ENCODE measurements around the gene CA5A.
A peak's percentile ranks its signal among the peaks of the same experiment; 100 is the strongest.

Gene CA5A

DNA sequence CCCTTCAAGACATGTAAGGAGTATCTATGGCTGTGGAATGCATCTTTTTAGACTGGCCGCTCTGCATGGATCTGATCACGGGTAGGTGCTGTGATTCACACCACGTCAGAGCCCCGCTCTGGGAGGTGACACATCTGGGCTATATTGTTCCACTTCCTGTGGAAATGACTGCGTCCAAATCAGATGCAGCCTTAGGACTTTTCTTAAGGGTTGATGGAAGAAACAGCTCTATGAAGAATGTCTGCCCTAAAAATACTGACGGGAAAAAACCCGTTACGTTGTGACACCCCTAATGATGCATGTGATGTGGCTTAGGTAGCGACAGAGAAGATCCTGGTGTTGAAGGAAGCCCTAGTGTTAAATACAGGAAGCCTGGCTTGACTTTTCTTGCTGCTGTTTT is 27.1 kb upstream of the CA5A start:
- peak; percentile 74 to 87 (median 78) for DNase-seq

- no peak for DNase-seq
Measured at GRCh38 chr16:87961623-87962022, 25.3 kb upstream of the CA5A start.

DNA sequence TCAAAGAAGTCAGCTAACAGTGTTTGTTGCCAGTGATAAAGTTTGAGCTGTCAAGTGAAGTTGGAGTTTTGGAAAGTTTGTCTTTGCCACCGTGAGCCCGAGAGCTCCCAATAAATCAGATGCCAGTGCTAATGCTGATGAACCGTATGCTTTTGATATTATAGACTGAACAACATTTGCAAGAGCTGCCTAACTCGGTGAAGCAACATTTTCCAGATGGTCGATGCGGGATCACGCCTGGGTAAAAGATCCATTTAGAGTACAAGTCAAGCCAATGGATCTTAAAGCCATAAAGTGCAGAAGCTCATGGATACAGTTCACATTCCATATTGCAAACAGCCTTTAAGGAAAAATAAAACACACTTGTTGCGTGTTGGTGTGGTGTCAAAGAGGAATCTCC is 24.5 kb upstream of the CA5A start:
- DNase-seq, result no peak

GRCh38 chr16:87960296-87960695 is 24.0 kb upstream of the CA5A start:
- no peak for DNase-seq

DNA sequence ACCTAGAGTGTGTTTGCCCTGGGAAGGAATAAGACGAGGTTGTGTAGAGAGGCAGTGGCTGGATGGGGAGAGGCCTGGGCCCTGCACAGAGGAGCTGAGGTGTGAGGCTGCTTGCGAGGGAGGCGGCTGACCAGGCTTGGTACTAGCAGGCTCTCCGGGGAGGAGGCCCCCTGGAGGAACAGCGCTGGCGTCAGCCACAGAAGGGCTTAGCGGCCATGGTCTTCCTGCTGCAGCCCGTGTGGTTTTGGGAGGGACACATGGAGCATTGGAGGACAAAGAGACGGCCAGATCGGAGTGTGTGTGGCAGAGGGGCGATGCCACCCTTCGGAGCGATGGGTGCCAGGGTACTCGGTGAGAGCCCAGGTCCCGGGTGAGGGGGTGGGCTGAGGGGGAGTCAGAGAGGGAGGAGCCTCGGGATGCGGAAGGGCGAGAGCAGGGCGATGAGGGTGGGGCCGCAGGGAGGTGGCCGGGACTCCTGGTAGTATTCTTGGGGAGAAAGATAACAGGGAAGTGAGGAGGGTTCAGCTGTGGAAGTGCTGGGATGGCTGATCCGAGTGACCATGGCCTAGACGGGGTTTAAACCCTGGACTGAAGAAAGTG is 23.2 kb upstream of the CA5A start:
- DNase-seq, result peak; percentile 27 to 72 (median 57)

DNA sequence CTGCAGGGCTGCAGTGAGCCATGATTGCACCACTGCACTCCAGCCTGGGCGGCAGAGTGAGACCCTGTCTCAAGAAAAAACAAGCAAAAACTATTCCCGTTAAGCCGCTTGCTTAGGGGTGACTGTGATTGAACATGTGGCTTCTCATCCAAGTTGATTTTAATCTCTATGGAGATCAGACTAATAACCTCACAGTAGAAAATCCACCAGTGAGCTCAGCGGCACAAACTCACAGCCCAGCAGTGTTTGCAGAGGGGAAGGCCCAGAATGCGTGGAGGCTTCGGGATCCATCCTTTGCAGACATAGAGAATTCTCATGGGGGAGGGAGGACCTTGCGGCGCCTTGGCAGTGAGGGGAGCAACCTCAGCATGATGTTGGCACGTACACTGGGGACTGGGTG is 22.3 kb upstream of the CA5A start:
- no peak for DNase-seq

- no peak for DNase-seq
Measured at GRCh38 chr16:87957296-87958094, 21.2 kb upstream of the CA5A start.

DNA sequence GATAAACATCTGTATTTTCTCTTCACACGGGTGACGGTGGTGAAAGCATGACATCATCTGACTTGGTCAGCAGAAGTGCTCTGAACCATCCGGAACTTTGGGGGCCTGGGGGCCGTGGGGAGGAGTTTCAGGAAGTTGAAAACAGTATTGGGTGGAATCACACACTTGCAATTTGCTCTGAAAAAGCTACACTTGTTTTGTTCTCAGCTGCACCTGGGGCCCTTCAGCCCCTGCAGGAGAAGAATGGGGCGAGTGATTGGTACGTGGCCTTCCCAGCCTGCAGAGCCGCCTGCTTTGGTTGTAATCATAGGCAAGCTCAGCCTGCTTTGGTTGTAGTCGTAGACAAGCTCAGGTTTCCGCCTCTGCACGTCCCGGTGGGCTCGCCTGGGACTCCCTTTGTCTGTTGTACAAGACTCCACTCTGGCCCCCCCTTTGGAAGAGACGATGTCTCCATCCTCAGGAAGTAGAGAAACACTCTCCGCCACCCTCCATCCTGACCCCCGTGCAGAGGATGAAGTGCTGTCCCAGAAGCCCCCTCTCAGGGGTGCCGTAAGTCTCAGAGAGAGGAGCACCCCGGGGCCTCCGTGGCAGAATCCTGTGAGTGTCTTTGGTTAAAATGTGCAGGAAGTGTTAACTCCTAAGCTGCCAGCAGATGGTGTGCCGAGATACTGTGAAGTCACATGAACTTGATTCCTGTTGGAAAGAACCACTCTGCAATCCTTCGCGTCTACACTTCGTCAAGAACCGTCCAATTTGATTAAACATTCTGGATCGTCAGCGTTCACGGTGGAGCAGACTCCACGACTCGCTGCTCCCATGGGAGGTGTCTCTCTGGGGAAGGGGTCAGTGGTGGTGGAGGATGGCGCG is 20.3 kb upstream of the CA5A start:
- peak; percentile 84 to 91 (median 90) for DNase-seq

DNA sequence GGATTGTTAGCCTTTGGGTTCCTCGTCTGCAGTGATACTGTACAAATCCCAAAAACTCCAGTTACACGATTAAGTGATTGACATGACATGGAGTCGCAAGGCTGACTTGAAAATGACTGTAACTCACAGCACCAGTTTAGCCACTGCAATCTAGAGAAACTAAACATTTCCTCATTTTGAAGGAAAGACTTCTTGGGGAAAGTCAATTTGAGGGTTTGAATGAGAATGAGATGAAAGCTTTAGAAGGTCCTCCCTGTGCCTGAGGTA is 19.7 kb upstream of the CA5A start:
- DNase-seq, result no peak

DNA sequence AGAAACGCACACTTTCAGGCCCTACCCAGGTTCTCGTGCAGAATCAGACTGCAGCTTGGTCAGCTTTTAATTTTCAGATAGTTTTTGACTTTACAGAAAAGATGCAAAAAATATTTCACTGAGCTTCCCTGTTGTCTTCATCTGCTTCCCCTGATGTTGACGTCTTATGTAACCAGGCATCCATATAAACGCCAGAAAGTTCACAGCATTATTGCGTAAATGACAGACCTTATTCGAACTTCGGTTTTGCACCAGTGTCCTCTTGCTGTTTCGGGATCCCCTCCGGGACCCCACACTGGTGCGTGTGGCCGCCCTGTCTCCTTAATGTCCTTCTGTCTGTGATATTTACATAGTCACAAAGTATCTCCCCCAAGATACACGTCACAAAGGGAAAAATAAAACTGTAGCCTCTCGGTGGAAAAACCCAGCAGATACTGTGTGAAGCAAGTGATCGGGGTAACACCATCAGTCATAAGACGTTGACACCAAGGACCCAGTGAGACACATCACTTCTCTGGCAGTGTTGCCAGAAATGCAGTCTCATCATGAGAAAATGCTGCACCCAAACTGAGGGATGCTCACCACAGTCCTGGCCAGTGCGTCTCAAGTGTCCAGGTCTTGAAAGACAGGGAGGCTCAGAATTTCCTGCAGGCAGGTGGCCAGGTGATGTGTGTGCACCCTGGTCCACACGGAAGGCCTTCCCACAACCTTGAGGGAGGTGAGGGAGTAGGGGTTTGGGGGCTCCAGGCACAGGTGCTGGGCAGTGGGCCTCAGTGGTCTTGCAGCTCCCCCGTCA is 19.2 kb upstream of the CA5A start:
- DNase-seq, result peak; percentile 60 to 86 (median 75)

DNA sequence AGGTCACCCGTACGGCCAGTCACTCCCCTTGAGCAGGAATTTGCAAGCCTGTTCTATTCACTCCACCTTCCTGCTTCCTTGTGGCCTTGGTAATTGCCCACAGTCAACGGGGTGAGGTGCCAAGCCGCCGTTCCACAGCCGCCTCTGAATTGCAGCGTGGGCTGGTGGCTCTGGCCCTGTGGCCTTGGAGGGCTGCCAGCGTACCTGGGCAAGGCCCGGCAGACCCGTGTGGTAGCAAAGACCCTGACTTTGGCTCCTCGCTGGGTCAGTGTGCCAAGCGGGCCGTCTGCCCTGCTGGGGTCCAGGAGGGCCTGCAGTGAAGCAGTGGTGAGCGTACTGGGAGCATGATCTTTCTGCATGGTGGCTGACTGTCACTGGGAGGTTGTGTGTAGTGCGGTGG is 18.5 kb upstream of the CA5A start:
- DNase-seq, result peak in 1 of 4 experiments; percentile 31

DNA sequence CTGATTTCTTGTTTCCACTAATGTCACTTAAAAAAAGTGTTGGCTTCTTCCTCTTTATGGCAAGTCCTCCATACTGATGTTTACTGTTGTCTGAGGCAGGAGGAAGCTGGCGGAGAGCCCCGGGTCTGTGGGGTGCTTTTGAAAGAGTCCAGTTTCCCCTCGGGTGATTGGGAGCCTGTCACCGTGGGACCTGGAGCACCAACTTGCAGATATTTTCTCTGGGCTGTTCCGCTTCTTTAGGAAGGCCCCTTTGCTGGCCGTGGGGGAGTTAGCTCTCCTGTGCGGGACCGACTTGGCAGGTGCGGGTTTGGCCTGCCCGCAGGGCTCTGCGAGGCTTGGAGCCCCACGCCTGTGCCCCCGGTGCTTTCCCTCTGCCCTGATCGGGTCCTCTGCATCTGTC is 18.0 kb upstream of the CA5A start:
- peak; percentile 82 to 93 (median 90) for DNase-seq

- peak; percentile 75 to 87 (median 80) for DNase-seq
Measured at GRCh38 chr16:87953308-87954215, 17.2 kb upstream of the CA5A start.

GRCh38 chr16:87952751-87953150 is 16.4 kb upstream of the CA5A start:
- no peak for DNase-seq

- DNase-seq, result peak in 1 of 4 experiments; percentile 33
Measured at GRCh38 chr16:87951552-87952538, 15.5 kb upstream of the CA5A start.

GRCh38 chr16:87950765-87951551 is 14.6 kb upstream of the CA5A start, which contains the start of gene BANP:
Gene BANP (plus strand): TSS chr16:87951434. CDS start chr16:87975116, 23,682 bp downstream.
- DNase-seq, result peak; percentile 99 to 100 (median 100)

DNA sequence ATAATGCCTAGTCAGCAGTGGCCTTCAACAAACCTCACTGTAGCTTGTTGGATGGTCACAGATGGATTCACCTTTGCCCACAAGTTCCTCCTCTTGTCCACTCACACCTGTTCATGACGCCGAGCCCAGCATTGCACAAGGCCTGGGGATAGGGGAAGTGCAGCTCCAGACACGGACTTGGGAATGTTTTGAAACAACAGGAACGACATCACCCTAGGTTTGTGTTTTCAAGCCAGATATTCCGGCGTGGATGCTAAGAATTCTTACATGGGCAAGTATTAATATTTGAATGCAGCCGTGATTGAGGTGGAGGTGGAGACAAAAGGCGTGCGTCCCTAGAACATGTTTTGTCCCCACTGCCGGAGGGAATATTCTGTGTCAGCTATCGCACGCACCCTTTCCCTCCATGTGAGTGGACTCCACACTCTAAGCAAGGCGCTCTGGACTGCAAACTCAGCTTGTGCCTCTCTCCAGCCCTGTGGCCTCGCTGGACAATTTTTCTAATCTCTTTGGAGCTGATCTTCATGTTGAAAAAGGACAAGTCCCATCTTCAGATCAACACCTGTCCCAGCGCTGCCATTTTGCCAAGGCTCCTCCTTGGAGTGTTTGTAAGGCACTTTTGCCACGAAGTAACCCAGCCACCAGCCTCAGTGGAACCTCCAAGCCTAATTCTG is 12.9 kb upstream of the CA5A start:
- DNase-seq, result peak in 3 of 4 experiments; percentile 40 to 64 (median 43)

DNA sequence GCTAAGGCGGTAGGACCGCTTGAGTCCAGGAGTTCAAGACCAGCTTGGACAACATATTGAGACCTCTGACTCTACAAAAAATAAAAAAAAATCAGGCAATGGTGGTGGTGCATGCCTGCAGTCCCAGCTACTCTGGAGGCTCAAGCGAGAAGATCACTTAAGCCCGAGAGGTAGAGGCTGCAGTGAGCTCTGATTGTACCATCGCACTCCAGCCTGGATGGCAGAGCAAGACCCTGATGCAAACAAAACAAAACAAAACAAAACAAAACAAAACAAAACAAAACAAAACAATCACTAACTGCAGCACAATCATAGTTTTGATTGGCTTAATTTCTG is 12.4 kb upstream of the CA5A start:
- no peak for DNase-seq

DNA sequence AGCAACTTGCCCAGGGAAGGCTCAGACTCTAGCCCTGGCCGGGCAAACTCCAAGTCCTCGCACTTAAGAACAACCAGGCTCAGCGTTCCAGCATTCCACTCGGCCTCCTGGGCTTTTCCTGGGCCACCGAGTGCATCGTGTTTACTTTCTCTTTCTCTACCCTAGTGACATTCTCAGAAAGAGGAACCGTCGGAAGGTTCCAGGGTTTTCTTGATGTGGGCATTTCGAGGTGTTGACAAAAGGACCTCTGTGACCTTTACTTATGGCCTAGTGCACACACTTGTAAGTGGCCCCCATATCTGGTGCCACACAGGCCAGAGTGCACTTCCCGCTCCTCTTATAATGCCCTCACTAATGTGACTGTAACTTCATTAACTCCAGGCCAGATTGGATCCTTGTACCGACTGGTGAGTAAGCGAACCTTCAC is 11.8 kb upstream of the CA5A start:
- DNase-seq, result peak; percentile 65 to 79 (median 74)
